H1 (cell line): Measurements from ENCODE around the gene ANKS1A. TPM values are rescaled to one million over a fixed set of nuclear protein-coding genes. Genes with fewer than 3 reads are reported as not detected.

Experiments
- CTCF ChIA-PET: fragments of 300-600 bp; sonication (Branson Sonifier 250); formaldehyde crosslinking; loops from one replicate; lab custom pipeline; 2021; ENCODE audit not compliant: partially characterized antibody; lab: Charles Lee
- POLR2A ChIA-PET: fragments of 300-600 bp; sonication (Branson Sonifier 250); formaldehyde crosslinking; loops from one replicate; lab custom pipeline; 2021; ENCODE audit warnings: inconsistent platforms; ENCODE audit not compliant: partially characterized antibody; lab: Charles Lee
- DNase-seq, 2 experiments: peaks; one replicate each; pipeline versions ENCODE4 v3.0.0 to v3.0.0-alpha.2; 2010 to 2022; ENCODE audit warnings: low spot score in 2 of 2, low read depth in 1 of 2, mixed read lengths in 1 of 2
- FAIRE-seq: peaks from 2 replicates; lab custom pipeline; 2011; peaks lifted over from hg19 to GRCh38; lab: Jason Lieb, UNC
- H2AFZ ChIP-seq: 2 replicates; pipeline ENCODE4 v1.8.1; 2012; ENCODE audit warnings: low read length, inconsistent platforms
- H2AK5ac ChIP-seq: 2 replicates; pipeline ENCODE4 v1.6.1; 2013; ENCODE audit warnings: low read depth, low read length
- H2BK120ac ChIP-seq: replicated peaks from 2 replicates; pipeline ENCODE3; 2013; ENCODE audit warnings: low read depth, low read length, inconsistent platforms
- H2BK12ac ChIP-seq: 2 replicates; pipeline ENCODE4 v1.6.1; 2013; ENCODE audit warnings: low read depth, low read length
- H2BK15ac ChIP-seq: 2 replicates; pipeline ENCODE4 v1.6.1; 2013; ENCODE audit warnings: low read length
- H2BK20ac ChIP-seq: 2 replicates; pipeline ENCODE4 v1.6.1; 2013; ENCODE audit warnings: low read length
- H2BK5ac ChIP-seq: 2 replicates; pipeline ENCODE4 v1.6.1; 2013; ENCODE audit warnings: low read depth, low read length
- H3K14ac ChIP-seq: 2 replicates; pipeline ENCODE4 v1.6.1; 2013; ENCODE audit warnings: inconsistent platforms; ENCODE audit not compliant: insufficient read length
- H3K18ac ChIP-seq: 2 replicates; pipeline ENCODE4 v1.6.1; 2013; ENCODE audit warnings: low read length; ENCODE audit errors: extremely low read depth
- H3K23ac ChIP-seq: 2 replicates; pipeline ENCODE4 v1.6.1; 2013; ENCODE audit warnings: inconsistent platforms; ENCODE audit not compliant: insufficient read length
- H3K23me2 ChIP-seq: 2 replicates; pipeline ENCODE4 v1.6.1; 2013; ENCODE audit warnings: low read depth, low read length
- H3K27ac ChIP-seq: 2 replicates; pipeline ENCODE4 v1.6.1; 2011; ENCODE audit warnings: low read depth, low read length, inconsistent platforms
- H3K27me3 ChIP-seq, 4 experiments: replicated peaks in 1 of 4; 1 replicate in 1 of 4; 2 replicates in 3 of 4; pipeline versions ENCODE4 v1.6.1 to v1.8.1; 2011 to 2013; ENCODE audit warnings: low read length in 3 of 4, mild to moderate bottlenecking in 3 of 4, inconsistent platforms in 2 of 4, mixed read lengths in 2 of 4, moderate library complexity in 1 of 4; ENCODE audit not compliant: control insufficient read depth in 3 of 4, insufficient read depth in 3 of 4; ENCODE audit errors: extremely low read depth in 1 of 4
- H3K36me3 ChIP-seq, 4 experiments: 2 replicates each; pipeline versions ENCODE4 v1.6.1 to v1.8.1; 2011 to 2013; ENCODE audit warnings: mild to moderate bottlenecking in 4 of 4, low read length in 3 of 4, moderate library complexity in 2 of 4, control low read depth in 1 of 4, inconsistent platforms in 1 of 4; ENCODE audit not compliant: insufficient read depth in 4 of 4, control insufficient read depth in 2 of 4
- H3K4ac ChIP-seq: replicated peaks from 2 replicates; pipeline ENCODE3; 2013; ENCODE audit warnings: low read length, low read depth, mixed read lengths, inconsistent platforms; ENCODE audit not compliant: insufficient read length
- H3K4me1 ChIP-seq, 4 experiments: replicated peaks in 1 of 4; 1 replicate in 1 of 4; 2 replicates in 3 of 4; pipeline versions ENCODE4 v1.6.1 to v1.8.1; 2011 to 2013; ENCODE audit warnings: low read length in 3 of 4, inconsistent platforms in 2 of 4, mixed read lengths in 1 of 4; ENCODE audit not compliant: insufficient read depth in 4 of 4, control insufficient read depth in 3 of 4
- H3K4me2 ChIP-seq, 2 experiments: 2 replicates each; pipeline versions ENCODE4 v1.6.1 to v1.8.1; 2011 to 2013; ENCODE audit warnings: low read depth in 2 of 2, low read length in 2 of 2, control low read depth in 1 of 2, inconsistent platforms in 1 of 2, mild to moderate bottlenecking in 1 of 2; ENCODE audit not compliant: insufficient read depth in 1 of 2
- H3K4me3 ChIP-seq, 4 experiments: fragments of 200-600, 300-600 bp in 1 of 4; sonication (generic), shearing (Covaris generic), sonication (Bioruptor Twin) in 1 of 4; 2 replicates each; pipeline versions ENCODE4 v1.5.1 to v1.8.1; 2011 to 2016; ENCODE audit warnings: low read length in 4 of 4, low read depth in 3 of 4, control low read depth in 2 of 4, inconsistent platforms in 2 of 4, mild to moderate bottlenecking in 2 of 4, mixed read lengths in 1 of 4, moderate library complexity in 1 of 4; ENCODE audit not compliant: insufficient read depth in 2 of 4; ENCODE audit errors: extremely low read depth in 1 of 4
- H3K56ac ChIP-seq: replicated peaks from 2 replicates; pipeline ENCODE3; 2013; ENCODE audit warnings: low read depth, mild to moderate bottlenecking, mixed read lengths, low read length, inconsistent platforms; ENCODE audit not compliant: insufficient read length
- H3K79me1 ChIP-seq: 2 replicates; pipeline ENCODE4 v1.6.1; 2013; ENCODE audit warnings: low read depth, low read length, control low read depth
- H3K79me2 ChIP-seq, 2 experiments: 2 replicates each; pipeline versions ENCODE4 v1.6.1 to v1.8.1; 2012 to 2013; ENCODE audit warnings: low read length in 2 of 2, mild to moderate bottlenecking in 2 of 2, inconsistent platforms in 1 of 2; ENCODE audit not compliant: insufficient read depth in 2 of 2, control insufficient read depth in 1 of 2
- H3K9ac ChIP-seq, 4 experiments: replicated peaks in 1 of 4; 1 replicate in 1 of 4; 2 replicates in 3 of 4; pipeline versions ENCODE4 v1.6.1 to v1.8.1; 2011 to 2013; ENCODE audit warnings: low read depth in 3 of 4, low read length in 3 of 4, control low read depth in 2 of 4, mild to moderate bottlenecking in 2 of 4, moderate library complexity in 2 of 4, inconsistent platforms in 1 of 4; ENCODE audit errors: extremely low read depth in 1 of 4
- H3K9me3 ChIP-seq, 2 experiments: 2 replicates each; pipeline versions ENCODE4 v1.6.1 to v1.8.1; 2012 to 2013; ENCODE audit warnings: mild to moderate bottlenecking in 2 of 2, moderate library complexity in 2 of 2, control low read depth in 1 of 2, inconsistent platforms in 1 of 2, low read depth in 1 of 2, low read length in 1 of 2, mixed read lengths in 1 of 2; ENCODE audit not compliant: insufficient read depth in 2 of 2
- H4K20me1 ChIP-seq, 2 experiments: replicated peaks in 1 of 2; 2 replicates each; pipeline versions ENCODE3 to v1.8.1; 2011 to 2013; ENCODE audit warnings: inconsistent platforms in 2 of 2, low read length in 2 of 2, mild to moderate bottlenecking in 1 of 2; ENCODE audit not compliant: insufficient read depth in 2 of 2, control insufficient read depth in 1 of 2
- H4K5ac ChIP-seq: 2 replicates; pipeline ENCODE4 v1.6.1; 2013; ENCODE audit warnings: low read length, low read depth, mixed read lengths, inconsistent platforms; ENCODE audit not compliant: insufficient read length
- H4K8ac ChIP-seq: 2 replicates; pipeline ENCODE4 v1.8.0; 2013; ENCODE audit warnings: mild to moderate bottlenecking, moderate library complexity, low read length, inconsistent platforms; ENCODE audit not compliant: insufficient read depth; ENCODE audit errors: extremely low read depth
- H4K91ac ChIP-seq: replicated peaks from 2 replicates; pipeline ENCODE3; 2013; ENCODE audit warnings: low read length, mixed read lengths, inconsistent platforms; ENCODE audit not compliant: insufficient read length
- ATF3 ChIP-seq: IDR thresholded peaks from 2 replicates; pipeline ENCODE4 v1.6.1; 2011; ENCODE audit warnings: low read depth, mild to moderate bottlenecking, low read length; ENCODE audit not compliant: insufficient read depth
- BRCA1 ChIP-seq: IDR thresholded peaks from 2 replicates; pipeline ENCODE4 v1.6.1; 2012; ENCODE audit warnings: low read depth, low read length, improper control_type of control experiment
- CEBPB ChIP-seq: IDR thresholded peaks from 2 replicates; pipeline ENCODE4 v1.6.1; 2012; ENCODE audit warnings: low read depth, low read length
- CTBP2 ChIP-seq: IDR thresholded peaks from 2 replicates; pipeline ENCODE4 v1.7.0; 2011; ENCODE audit warnings: borderline replicate concordance, mild to moderate bottlenecking, moderate library complexity, mixed read lengths, low read length; ENCODE audit not compliant: insufficient read depth, insufficient read length
- CTCF ChIP-seq, 3 experiments: IDR thresholded peaks; 1 replicate in 2 of 3; 2 replicates in 1 of 3; pipeline versions ENCODE4 v1.5.1 to v1.6.1; 2011; ENCODE audit warnings: low read length in 3 of 3, mild to moderate bottlenecking in 3 of 3, inconsistent platforms in 2 of 3, low read depth in 1 of 3, moderate library complexity in 1 of 3; ENCODE audit not compliant: insufficient read depth in 1 of 3; ENCODE audit errors: control extremely low read depth in 1 of 3
- HDAC6 ChIP-seq: IDR thresholded peaks from one replicate; pipeline ENCODE4 v1.7.1; 2012; ENCODE audit warnings: low read depth, mild to moderate bottlenecking, inconsistent platforms, low read length, moderate library complexity
- JUND ChIP-seq: IDR thresholded peaks from 2 replicates; pipeline ENCODE4 v1.6.1; 2011; ENCODE audit warnings: mild to moderate bottlenecking, improper control_type of control experiment, low read length
- MAFK ChIP-seq: IDR thresholded peaks from 2 replicates; pipeline ENCODE4 v1.6.1; 2012; ENCODE audit warnings: low read depth, mild to moderate bottlenecking, improper control_type of control experiment, low read length
- NRF1 ChIP-seq: IDR thresholded peaks from 2 replicates; pipeline ENCODE4 v1.6.1; 2011; ENCODE audit warnings: mild to moderate bottlenecking, low read depth, low read length, improper control_type of control experiment
- SP2 ChIP-seq: IDR thresholded peaks from 2 replicates; pipeline ENCODE4 v1.6.1; 2012; ENCODE audit warnings: mild to moderate bottlenecking, low read length, inconsistent platforms
- SP4 ChIP-seq: IDR thresholded peaks from 2 replicates; pipeline ENCODE4 v1.6.1; 2012; ENCODE audit warnings: low read length, inconsistent platforms
- WGBS, 2 experiments: shearing (Covaris generic) in 1 of 2; methylation state at CpG; one replicate each; pipeline versions ENCODE4 v1.1.6 to v1.1.7; 2013 to 2015; ENCODE audit warnings: low lambda C conversion rate in 2 of 2, mixed read lengths in 2 of 2, inconsistent platforms in 1 of 2, low coverage in 1 of 2, missing lambda C conversion rate in 1 of 2; ENCODE audit not compliant: insufficient replicate concordance in 2 of 2, insufficient coverage in 1 of 2, insufficient read length in 1 of 2; ENCODE audit errors: extremely low coverage in 1 of 2, missing lambda C conversion rate in 1 of 2; 5-methylcytosine and 5-hydroxymethylcytosine counted together
- polyA plus RNA-seq, 7 experiments: library from polyadenylated mRNA; depleted of rRNA in 3 of 7; stranded (reverse) in 5 of 7; unstranded in 2 of 7; fragments of >200 nt in 5 of 7; fragments of 200-250 nt in 2 of 7; gene quantifications; 1 replicate in 5 of 7; 2 replicates in 1 of 7; 4 replicates in 1 of 7; pipeline versions ENCODE4 v1.2.1 to v1.2.3, GENCODE V29; 2011 to 2013; ENCODE audit warnings: missing spikeins in 2 of 7, mixed read lengths in 2 of 7
- total RNA-seq: library from RNA; stranded (reverse); fragmentation: NEBNext Ultra II Directional; extraction: Animal tissue kit (Norgen Biotek cat#: 25700); gene quantifications from 2 replicates; pipeline ENCODE4 v1.2.1, GENCODE V29; 2021

Gene ANKS1A
- total and polyA plus RNA-seq, 2 of the 8 experiments (the other 6 are each of a cell fraction or from before 2014, with no cell fraction given), result 9.8 to 30.9 TPM

GRCh38 chr6:34967461-34967860 lies 78.4 kb downstream of the ANKS1A start:
- CTCF ChIA-PET, result interaction anchor here (0.6 to 1.7 kb wide), 4 partner anchors 15 to 537 kb away, joined by 3 to 5 read pairs (median 4); no protein-coding TSS in a partner anchor
- TF ChIP-seq JUND (no peak), MAFK (no peak), BRCA1 (no peak), SP4 (no peak), CTBP2 (no peak), HDAC6 (no peak), NRF1 (no peak), SP2 (no peak), ATF3 (no peak), CEBPB (no peak), CTCF (IDR thresholded peaks at IDR 0.05; ENCODE audit: control extremely low read depth in 1 of 3, insufficient read depth in 1 of 3, low read depth in 1 of 3, low read length in 3 of 3) (no peak)

More at GRCh38 chr6:34967461-34967860, 78.4 kb downstream of the ANKS1A start:
- 86% methylated on average over 2 of the region's 3 CpGs; no CpG with 5 or more reads in 1 of the 2 experiments for WGBS, 2 experiments
- POLR2A ChIA-PET, result interaction anchor here (0.6 to 0.7 kb wide), 2 partner anchors 12 to 18 kb away, joined by 3 read pairs; no protein-coding TSS in a partner anchor
- Histone ChIP-seq H3K9ac (no peak overlapping the region), H2BK5ac (no peak overlapping the region), H3K27me3 (peaks cover 0 to 1% (median 0%) of the 10 kb centered on the region in 4 experiments; a peak in 1 of 7 replicates), H2BK120ac (no peak overlapping the region), H3K4me1 (no peaks in the 10 kb centered on the region), H2AFZ (no peak overlapping the region), H3K18ac (no peak overlapping the region), H3K36me3 (peaks cover 2 to 9% (median 5%) of the 10 kb centered on the region in 4 experiments; a peak in 5 of 8 replicates), H3K9me3 (no peaks in the 10 kb centered on the region), H2BK15ac (no peak overlapping the region), H3K4me2 (no peak overlapping the region), H3K56ac (no peak overlapping the region), H4K5ac (no peak overlapping the region), H2AK5ac (no peak overlapping the region), H3K14ac (no peak overlapping the region), H3K4me3 (no peak overlapping the region), H3K79me1 (no peaks in the 10 kb centered on the region), H4K8ac (no peak overlapping the region), H4K20me1 (no peaks in the 10 kb centered on the region), H3K23ac (no peak overlapping the region), H2BK20ac (no peak overlapping the region), H3K27ac (no peak overlapping the region), H3K4ac (no peak overlapping the region), H3K23me2 (no peaks in the 10 kb centered on the region), H2BK12ac (no peak overlapping the region), H4K91ac (no peak overlapping the region), H3K79me2 (peaks cover 0 to 7% of the 10 kb centered on the region in 2 experiments; a peak in 1 of 4 replicates)
- DNase-seq, result no peak
- FAIRE-seq, result no peak
